Measurements from ENCODE around the gene FHOD3. TPM values are rescaled to one million over a fixed set of nuclear protein-coding genes. Genes with fewer than 3 reads are reported as not detected.

FHOD3 gene
- total RNA-seq, 1 donor from 2014 or later, result 311 TPM

GRCh38 chr18:36288689-36289088 lies 8.8 kb upstream of the FHOD3 start:
- no peak for DNase-seq (ENCODE audit: low spot score)
- intact Hi-C loops (cut with DNase I), result loop anchor here (10.0 kb wide), 1 partner anchor 534 kb away; no protein-coding TSS in a partner anchor

- intact Hi-C loops (cut with DNase I), result loop anchor here (5.0 to 10.0 kb wide), 2 partner anchors 371 to 518 kb away; no protein-coding TSS in a partner anchor
- DNase-seq (ENCODE audit: low spot score), result no peak
These were observed 3.5 kb upstream of the FHOD3 start for GRCh38 chr18:36294031-36294430.

- no peak for DNase-seq (ENCODE audit: low spot score)
- intact Hi-C loops (cut with DNase I), result loop anchor here (5.0 to 10.0 kb wide), 4 partner anchors 72 to 370 kb away; no protein-coding TSS in a partner anchor
These were observed 2.3 kb upstream of the FHOD3 start for GRCh38 chr18:36295214-36295613.

GRCh38 chr18:36295880-36296301 lies 1.6 kb upstream of the FHOD3 start:
- intact Hi-C loops (cut with DNase I), result loop anchor here (2.0 to 10.0 kb wide), 5 partner anchors 71 to 369 kb away; no protein-coding TSS in a partner anchor
- no peak for DNase-seq (ENCODE audit: low spot score)

DNA sequence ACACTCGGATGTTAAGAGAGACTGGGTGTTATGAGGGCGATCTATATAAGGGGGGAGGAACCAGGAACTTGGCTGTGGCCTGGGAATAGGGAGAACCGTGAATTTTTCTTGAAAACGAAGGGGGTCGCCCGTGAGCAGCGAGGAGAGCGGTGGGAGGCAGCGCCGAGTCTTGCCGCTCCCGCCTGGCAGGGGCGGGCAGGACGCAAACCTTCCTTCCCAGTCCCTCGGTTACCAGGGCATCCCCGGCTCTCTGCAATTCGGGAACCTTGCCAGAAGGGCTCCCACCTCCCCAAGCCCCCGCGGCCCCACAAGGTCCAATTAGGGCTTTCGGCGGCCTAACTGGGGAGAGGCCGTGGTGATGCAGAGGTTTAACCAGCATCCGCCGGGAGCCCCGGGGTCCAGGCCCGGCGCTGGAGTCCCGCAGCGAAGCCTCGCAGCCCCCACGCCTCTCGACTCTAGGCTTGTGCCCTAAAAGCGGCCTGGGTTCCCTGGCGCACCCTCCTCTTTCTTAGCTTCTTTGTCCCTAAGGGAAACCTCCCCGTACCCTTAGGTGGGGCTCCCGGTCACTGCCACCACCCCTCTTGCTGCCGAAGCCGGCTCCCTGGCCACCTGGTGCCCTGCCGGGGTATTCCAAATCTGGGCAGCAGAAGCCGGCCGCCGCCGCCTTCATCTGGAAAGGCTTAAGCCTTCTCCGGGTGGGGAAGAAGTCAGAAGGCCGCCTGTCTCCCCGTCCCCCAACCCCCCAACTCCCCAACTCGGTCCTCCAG lies 680 bp upstream of the FHOD3 start:
- intact Hi-C loops (cut with DNase I), result loop anchor here (2.0 to 10.0 kb wide), 5 partner anchors 70 to 368 kb away; no protein-coding TSS in a partner anchor
- peak; percentile 86 for DNase-seq (ENCODE audit: low spot score)

GRCh38 chr18:36298126-36298741 lies 721 bp downstream of the FHOD3 start:
- no peak for DNase-seq (ENCODE audit: low spot score)
- intact Hi-C loops (cut with DNase I), result loop anchor here (5.0 to 10.0 kb wide), 4 partner anchors 69 to 367 kb away; no protein-coding TSS in a partner anchor

DNA sequence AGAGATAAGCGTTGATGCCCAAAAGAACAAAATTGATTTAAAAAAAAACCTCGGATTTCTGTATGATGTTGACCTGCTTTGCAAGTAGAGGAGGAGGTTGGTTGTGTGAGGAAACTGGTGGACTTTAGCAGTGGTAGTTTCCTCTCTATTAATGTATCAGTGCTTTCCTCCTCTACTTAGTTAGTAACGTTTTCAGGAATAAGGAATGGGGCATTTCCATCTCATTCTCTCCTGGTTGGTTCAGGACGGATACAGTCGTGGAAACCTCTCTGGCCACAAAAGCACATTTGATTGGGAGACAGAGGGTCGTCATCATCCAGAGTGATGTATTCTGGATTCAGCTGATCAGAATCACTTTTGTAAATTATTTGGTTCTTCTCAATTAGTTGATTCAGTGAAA lies 1.5 kb downstream of the FHOD3 start:
- no peak for DNase-seq (ENCODE audit: low spot score)
- intact Hi-C loops (cut with DNase I), result loop anchor here (5.0 to 10.0 kb wide), 4 partner anchors 68 to 366 kb away; no protein-coding TSS in a partner anchor

GRCh38 chr18:36300211-36300610 lies 2.7 kb downstream of the FHOD3 start:
- DNase-seq (ENCODE audit: low spot score), result no peak
- intact Hi-C loops (cut with DNase I), result no loop called here

GRCh38 chr18:36301884-36302283 lies 4.4 kb downstream of the FHOD3 start:
- intact Hi-C loops (cut with DNase I), result no loop called here
- DNase-seq (ENCODE audit: low spot score), result no peak

- DNase-seq (ENCODE audit: low spot score), result no peak
- intact Hi-C loops (cut with DNase I), result no loop called here
These were observed 5.2 kb downstream of the FHOD3 start for GRCh38 chr18:36302676-36303075.

GRCh38 chr18:36303211-36303844 lies 5.8 kb downstream of the FHOD3 start:
- no peak for DNase-seq (ENCODE audit: low spot score)
- intact Hi-C loops (cut with DNase I), result no loop called here

DNA sequence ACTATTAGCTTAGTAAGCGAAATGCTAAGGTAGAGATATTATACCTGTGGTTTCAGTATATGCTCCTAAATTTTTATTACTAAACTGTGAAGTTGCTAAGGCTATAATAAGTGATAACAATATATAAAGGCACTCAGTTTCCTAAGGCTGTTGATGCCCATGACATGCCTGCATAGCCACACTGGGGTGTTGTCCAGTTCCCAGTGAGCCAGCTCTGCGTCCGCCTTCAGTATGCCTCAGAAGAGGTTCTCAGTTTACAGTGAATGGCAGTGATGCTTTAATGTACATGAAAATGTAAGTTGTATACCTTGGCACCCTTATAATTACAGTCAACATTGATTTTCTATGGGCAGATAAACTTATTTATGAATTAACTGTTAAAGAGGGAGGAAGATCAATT lies 7.2 kb downstream of the FHOD3 start:
- no peak for DNase-seq (ENCODE audit: low spot score)
- intact Hi-C loops (cut with DNase I), result loop anchor here (5.0 kb wide), 1 partner anchor 53 kb away; no protein-coding TSS in a partner anchor

DNA sequence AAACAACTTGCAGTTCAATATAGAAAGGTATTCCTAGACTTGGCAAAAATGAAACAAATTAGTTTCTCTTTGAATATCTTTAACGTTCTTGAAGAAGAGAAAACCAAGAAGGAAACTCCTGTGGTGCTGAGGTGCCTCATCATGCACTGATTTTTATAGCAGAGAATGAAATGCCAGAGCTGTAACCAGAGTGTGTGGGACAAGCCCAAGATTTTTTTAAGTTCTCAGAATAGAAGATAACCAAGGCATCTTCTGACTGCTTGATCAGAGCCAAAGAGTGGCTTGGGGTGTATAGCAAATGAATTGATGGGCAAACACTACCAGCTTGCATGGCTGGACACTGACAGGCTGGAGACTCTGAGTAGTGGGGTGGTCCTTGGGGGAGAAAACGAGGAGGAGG lies 7.9 kb downstream of the FHOD3 start:
- intact Hi-C loops (cut with DNase I), result loop anchor here (5.0 kb wide), 1 partner anchor 52 kb away; no protein-coding TSS in a partner anchor
- DNase-seq (ENCODE audit: low spot score), result no peak

DNA sequence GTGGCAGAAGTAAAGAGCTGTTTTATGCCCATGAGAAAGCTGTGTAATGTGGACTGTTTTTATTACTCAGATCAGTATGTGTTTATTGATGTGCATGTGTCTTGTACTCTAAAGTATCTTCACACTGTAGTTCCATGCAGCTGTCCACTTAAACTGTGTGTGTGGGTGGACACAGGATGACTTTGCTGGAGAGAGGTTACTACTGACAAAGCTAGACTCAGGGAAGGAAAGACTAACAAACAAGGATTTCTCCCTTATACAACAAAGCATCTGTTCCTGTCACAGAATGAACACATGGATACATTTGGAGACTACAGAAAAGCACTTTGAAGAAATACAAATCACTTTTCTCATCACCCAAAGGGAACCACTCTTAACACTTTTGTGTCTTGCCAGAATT lies 10.0 kb downstream of the FHOD3 start:
- intact Hi-C loops (cut with DNase I), result loop anchor here (5.0 kb wide), 1 partner anchor 50 kb away; no protein-coding TSS in a partner anchor
- DNase-seq (ENCODE audit: low spot score), result no peak

DNA sequence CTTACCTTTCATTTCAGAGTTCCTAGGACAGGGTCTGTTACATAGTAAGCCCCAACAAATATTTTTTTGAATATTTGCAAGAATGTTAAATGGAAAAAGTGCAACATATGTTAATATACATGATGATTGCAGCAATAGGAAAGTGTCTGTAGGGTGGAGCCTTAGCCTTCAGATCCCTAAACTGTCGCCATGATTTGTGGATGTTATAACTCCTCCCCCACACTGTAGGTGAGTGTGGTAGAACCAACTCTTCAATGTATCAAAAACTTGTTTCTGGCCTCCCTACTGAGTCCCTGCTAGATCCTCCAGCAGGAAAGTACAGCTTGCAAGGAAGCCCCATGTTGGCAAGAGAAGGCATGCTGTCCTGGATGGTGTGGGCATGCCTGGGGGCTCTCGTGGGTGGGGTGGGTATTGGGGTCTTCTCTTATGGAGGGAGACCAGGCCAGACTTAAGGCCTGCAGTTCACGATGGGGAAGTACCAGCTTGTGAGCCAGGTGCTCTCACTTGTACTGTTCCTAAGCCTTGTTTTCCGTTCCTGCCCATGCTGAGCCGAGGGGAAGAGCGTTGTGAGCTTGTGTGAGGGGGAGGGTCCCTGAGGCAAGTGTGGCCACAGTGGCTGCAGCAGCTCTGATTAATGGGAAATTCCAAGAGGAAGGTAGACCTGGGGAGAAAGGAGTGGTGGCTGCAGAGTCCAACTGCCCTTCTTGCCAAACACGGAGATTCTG lies 11.4 kb downstream of the FHOD3 start:
- intact Hi-C loops (cut with DNase I), result loop anchor here (5.0 kb wide), 1 partner anchor 48 kb away; no protein-coding TSS in a partner anchor
- DNase-seq (ENCODE audit: low spot score), result no peak

- no peak for DNase-seq (ENCODE audit: low spot score)
These were observed 12.2 kb downstream of the FHOD3 start for GRCh38 chr18:36309436-36310391.

GRCh38 chr18:36311026-36311570 lies 13.6 kb downstream of the FHOD3 start:
- no peak for DNase-seq (ENCODE audit: low spot score)
- intact Hi-C loops (cut with DNase I), result no loop called here

More at GRCh38 chr18:36309436-36310391, 12.2 kb downstream of the FHOD3 start:
- intact Hi-C loops (cut with DNase I), result loop anchor here (5.0 kb wide), 1 partner anchor 48 kb away; no protein-coding TSS in a partner anchor

All from cardiac septum (tissue), 1 donor.